ENCODE measurements around the gene NEDD8. TPM values are rescaled to one million over a fixed set of nuclear protein-coding genes. Genes with fewer than 3 reads are reported as not detected.

NEDD8 gene
- total RNA-seq, 4 donors from 2014 or later: 54.7 to 137 (median 104) TPM

GRCh38 chr14:24267516-24267915 is 35.3 kb upstream of the NEDD8 start:
- H3K27me3 ChIP-seq: no peaks in the 10 kb centered on the region
- no peak overlapping the region for H3K4me3 ChIP-seq
- H3K4me1 ChIP-seq: peaks cover 35% of the 10 kb centered on the region
- no peak for TF ChIP-seq POLR2A (IDR thresholded peaks at IDR 0.05)
- TF ChIP-seq CTCF (IDR thresholded peaks at IDR 0.05): no peak
- no peak for TF ChIP-seq POLR2AphosphoS5 (IDR thresholded peaks at IDR 0.05)
- no peak for TF ChIP-seq EP300 (IDR thresholded peaks at IDR 0.05)
- DNase-seq (ENCODE audit: low spot score in 2 of 2): no peak
- no peak overlapping the region for H3K27ac ChIP-seq
- no peaks in the 10 kb centered on the region for H3K9me3 ChIP-seq
- peaks cover 46% of the 10 kb centered on the region for H3K36me3 ChIP-seq
- WGBS: 89% methylated on average over 9 of the region's 9 CpGs

- no peak for DNase-seq (ENCODE audit: low spot score in 2 of 2)
- Histone ChIP-seq H3K36me3 (peaks cover 46% of the 10 kb centered on the region), H3K9me3 (no peaks in the 10 kb centered on the region), H3K4me3 (no peak overlapping the region), H3K27ac (no peak overlapping the region), H3K4me1 (peaks cover 26% of the 10 kb centered on the region), H3K27me3 (no peaks in the 10 kb centered on the region)
- TF ChIP-seq POLR2AphosphoS5 (IDR thresholded peaks at IDR 0.05) (no peak), POLR2A (IDR thresholded peaks at IDR 0.05) (no peak), CTCF (IDR thresholded peaks at IDR 0.05) (no peak), EP300 (IDR thresholded peaks at IDR 0.05) (no peak)
- WGBS: 88% methylated on average over 16 of the region's 18 CpGs
These were observed 34.4 kb upstream of the NEDD8 start for GRCh38 chr14:24266344-24267244.

- no peaks in the 10 kb centered on the region for H3K9me3 ChIP-seq
- H3K27me3 ChIP-seq: no peaks in the 10 kb centered on the region
- no peak for TF ChIP-seq POLR2A (IDR thresholded peaks at IDR 0.05)
- no peak for TF ChIP-seq EP300 (IDR thresholded peaks at IDR 0.05)
- TF ChIP-seq POLR2AphosphoS5 (IDR thresholded peaks at IDR 0.05): no peak
- no peak for TF ChIP-seq CTCF (IDR thresholded peaks at IDR 0.05)
- peaks cover 42% of the 10 kb centered on the region for H3K36me3 ChIP-seq
- peaks cover 27% of the 10 kb centered on the region for H3K4me1 ChIP-seq
- DNase-seq (ENCODE audit: low spot score in 2 of 2): peak in 1 of 2 donors; percentile 66
- 41% methylated on average over 4 of the region's 6 CpGs for WGBS
- H3K4me3 ChIP-seq: no peak overlapping the region
- peak overlapping the region; percentile 43 for H3K27ac ChIP-seq
These were observed 32.1 kb upstream of the NEDD8 start for GRCh38 chr14:24264298-24264697.

- TF ChIP-seq POLR2AphosphoS5 (IDR thresholded peaks at IDR 0.05) (no peak), POLR2A (IDR thresholded peaks at IDR 0.05) (no peak), CTCF (IDR thresholded peaks at IDR 0.05) (no peak), EP300 (IDR thresholded peaks at IDR 0.05) (no peak)
- H3K9me3 ChIP-seq: no peaks in the 10 kb centered on the region
- peaks cover 38% of the 10 kb centered on the region for H3K36me3 ChIP-seq
- H3K4me1 ChIP-seq: peaks cover 31% of the 10 kb centered on the region
- DNase-seq (ENCODE audit: low spot score in 2 of 2): no peak
- no peak overlapping the region for H3K4me3 ChIP-seq
- H3K27me3 ChIP-seq: no peaks in the 10 kb centered on the region
- 60% methylated on average over 6 of the region's 6 CpGs for WGBS
- H3K27ac ChIP-seq: peak overlapping the region; percentile 43
These were observed 31.7 kb upstream of the NEDD8 start for GRCh38 chr14:24263848-24264247.
